ENCODE data around the gene NPPA.

DNA sequence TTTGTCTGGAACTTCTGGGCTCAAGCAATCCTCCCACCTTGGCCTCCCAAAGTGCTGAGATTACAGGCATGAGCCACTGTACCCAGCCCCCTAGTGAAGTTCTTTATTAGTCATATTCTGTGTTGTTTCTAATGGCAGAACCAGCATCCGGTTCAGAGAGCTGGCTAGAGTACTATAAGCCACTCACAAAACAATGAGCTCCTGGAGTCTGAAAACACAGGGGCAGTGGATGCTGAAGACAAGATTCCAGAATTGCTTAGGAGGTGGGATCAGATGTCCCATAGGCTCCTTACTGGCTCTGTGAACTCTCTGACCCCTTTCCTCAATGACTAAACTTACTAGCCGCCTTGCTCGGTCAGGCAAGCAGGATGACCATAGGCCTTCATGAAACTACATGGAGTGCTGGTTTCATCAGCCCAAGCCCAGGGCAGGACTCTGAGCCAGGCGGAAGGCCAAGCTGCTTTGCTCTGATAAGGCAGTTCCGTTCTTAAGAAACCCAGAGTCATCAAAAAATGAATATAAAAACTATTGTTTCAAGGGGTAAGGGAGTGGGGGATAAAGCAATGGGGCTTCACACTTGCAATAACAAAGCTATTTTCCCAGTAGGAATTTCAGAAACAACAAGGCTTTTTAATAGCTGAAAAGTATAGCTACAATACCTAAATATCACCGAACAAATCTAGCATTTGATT lies 49.9 kb downstream of the NPPA start:
- TF ChIP-seq FOSL1 (IDR thresholded peaks at IDR 0.05; ENCODE audit: low read depth) (no peak), EZH2phosphoT487 (IDR thresholded peaks at IDR 0.05; ENCODE audit: borderline replicate concordance) (no peak)
- TF ChIP-seq, protein P1, sequence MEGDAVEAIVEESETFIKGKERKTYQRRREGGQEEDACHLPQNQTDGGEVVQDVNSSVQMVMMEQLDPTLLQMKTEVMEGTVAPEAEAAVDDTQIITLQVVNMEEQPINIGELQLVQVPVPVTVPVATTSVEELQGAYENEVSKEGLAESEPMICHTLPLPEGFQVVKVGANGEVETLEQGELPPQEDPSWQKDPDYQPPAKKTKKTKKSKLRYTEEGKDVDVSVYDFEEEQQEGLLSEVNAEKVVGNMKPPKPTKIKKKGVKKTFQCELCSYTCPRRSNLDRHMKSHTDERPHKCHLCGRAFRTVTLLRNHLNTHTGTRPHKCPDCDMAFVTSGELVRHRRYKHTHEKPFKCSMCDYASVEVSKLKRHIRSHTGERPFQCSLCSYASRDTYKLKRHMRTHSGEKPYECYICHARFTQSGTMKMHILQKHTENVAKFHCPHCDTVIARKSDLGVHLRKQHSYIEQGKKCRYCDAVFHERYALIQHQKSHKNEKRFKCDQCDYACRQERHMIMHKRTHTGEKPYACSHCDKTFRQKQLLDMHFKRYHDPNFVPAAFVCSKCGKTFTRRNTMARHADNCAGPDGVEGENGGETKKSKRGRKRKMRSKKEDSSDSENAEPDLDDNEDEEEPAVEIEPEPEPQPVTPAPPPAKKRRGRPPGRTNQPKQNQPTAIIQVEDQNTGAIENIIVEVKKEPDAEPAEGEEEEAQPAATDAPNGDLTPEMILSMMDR (IDR thresholded peaks at IDR 0.05 in 2 of 3, conservative IDR thresholded peaks at IDR 0.05 in 1 of 3; ENCODE audit: borderline replicate concordance in 1 of 3, insufficient read depth in 1 of 3, low read depth in 2 of 3, low read length in 2 of 3): no peak
